Neutrophil (primary cell): ENCODE results near the gene ITPRIPL2.

Source experiments
- H3K27ac ChIP-seq: fragments of 200-600 bp; sonication (generic); 2 replicates; pipeline ENCODE4 v1.5.1; 2016; ENCODE audit warnings: mild to moderate bottlenecking, moderate library complexity
- H3K27me3 ChIP-seq: fragments of 200-600 bp; sonication (generic); 2 replicates; pipeline ENCODE4 v1.6.0; 2016; ENCODE audit warnings: mild to moderate bottlenecking
- H3K36me3 ChIP-seq: fragments of 200-600 bp; sonication (generic); 2 replicates; pipeline ENCODE4 v1.5.1; 2017
- H3K4me1 ChIP-seq, 2 experiments: fragments of 200-600 bp in 1 of 2; sonication (generic) in 1 of 2; 1 replicate in 1 of 2; 2 replicates in 1 of 2; pipeline versions ENCODE4 v1.5.1 to v1.6.1; 2013 to 2016; ENCODE audit warnings: low read depth in 1 of 2, low read length in 1 of 2, mild to moderate bottlenecking in 1 of 2, moderate library complexity in 1 of 2; ENCODE audit not compliant: control insufficient read depth in 1 of 2, insufficient read depth in 1 of 2
- H3K4me3 ChIP-seq, 2 experiments: fragments of 200-600 bp in 1 of 2; sonication (generic) in 1 of 2; 1 replicate in 1 of 2; 2 replicates in 1 of 2; pipeline ENCODE4 v1.5.1; 2013 to 2016; ENCODE audit warnings: low read depth in 1 of 2, low read length in 1 of 2, mild to moderate bottlenecking in 1 of 2, moderate library complexity in 1 of 2
- H3K9me3 ChIP-seq: fragments of 200-600 bp; sonication (generic); 2 replicates; pipeline ENCODE4 v1.5.1; 2016
- TF ChIP-seq, protein P1 (sequence below): fragments of 200-600 bp; sonication (generic); IDR thresholded peaks from 2 replicates; pipeline ENCODE4 v1.5.1; 2016; ENCODE audit warnings: antibody characterized with exemption

ITPRIPL2 gene

DNA sequence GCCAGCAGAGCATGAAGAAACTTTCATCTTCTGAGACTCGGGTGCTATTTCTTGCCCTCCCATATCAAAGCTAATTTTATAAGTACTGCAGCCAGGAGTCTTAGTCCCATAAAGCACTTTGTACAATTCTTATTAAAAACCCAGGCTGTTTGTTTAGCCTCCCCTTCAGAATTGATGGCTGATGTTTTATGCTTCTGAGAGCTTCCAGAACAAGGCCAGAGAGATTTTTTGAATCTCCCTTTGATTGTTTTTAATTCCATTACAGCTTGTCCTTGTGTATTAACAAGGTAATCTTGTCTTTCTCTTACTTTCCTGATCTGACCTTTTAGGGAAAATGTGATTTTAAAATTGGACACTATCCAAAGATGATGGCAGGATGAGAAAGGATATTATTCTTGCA, 30.1 kb upstream of the ITPRIPL2 start:
- TF ChIP-seq, protein P1, sequence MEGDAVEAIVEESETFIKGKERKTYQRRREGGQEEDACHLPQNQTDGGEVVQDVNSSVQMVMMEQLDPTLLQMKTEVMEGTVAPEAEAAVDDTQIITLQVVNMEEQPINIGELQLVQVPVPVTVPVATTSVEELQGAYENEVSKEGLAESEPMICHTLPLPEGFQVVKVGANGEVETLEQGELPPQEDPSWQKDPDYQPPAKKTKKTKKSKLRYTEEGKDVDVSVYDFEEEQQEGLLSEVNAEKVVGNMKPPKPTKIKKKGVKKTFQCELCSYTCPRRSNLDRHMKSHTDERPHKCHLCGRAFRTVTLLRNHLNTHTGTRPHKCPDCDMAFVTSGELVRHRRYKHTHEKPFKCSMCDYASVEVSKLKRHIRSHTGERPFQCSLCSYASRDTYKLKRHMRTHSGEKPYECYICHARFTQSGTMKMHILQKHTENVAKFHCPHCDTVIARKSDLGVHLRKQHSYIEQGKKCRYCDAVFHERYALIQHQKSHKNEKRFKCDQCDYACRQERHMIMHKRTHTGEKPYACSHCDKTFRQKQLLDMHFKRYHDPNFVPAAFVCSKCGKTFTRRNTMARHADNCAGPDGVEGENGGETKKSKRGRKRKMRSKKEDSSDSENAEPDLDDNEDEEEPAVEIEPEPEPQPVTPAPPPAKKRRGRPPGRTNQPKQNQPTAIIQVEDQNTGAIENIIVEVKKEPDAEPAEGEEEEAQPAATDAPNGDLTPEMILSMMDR: no peak
- peaks cover 6% of the 10 kb centered on the region for H3K36me3 ChIP-seq
- no peaks in the 10 kb centered on the region for H3K9me3 ChIP-seq
- H3K27ac ChIP-seq: no peak overlapping the region
- peaks cover 8 to 13% of the 10 kb centered on the region in 2 experiments for H3K4me1 ChIP-seq
- peaks cover 29% of the 10 kb centered on the region for H3K27me3 ChIP-seq
- H3K4me3 ChIP-seq: no peak overlapping the region

DNA sequence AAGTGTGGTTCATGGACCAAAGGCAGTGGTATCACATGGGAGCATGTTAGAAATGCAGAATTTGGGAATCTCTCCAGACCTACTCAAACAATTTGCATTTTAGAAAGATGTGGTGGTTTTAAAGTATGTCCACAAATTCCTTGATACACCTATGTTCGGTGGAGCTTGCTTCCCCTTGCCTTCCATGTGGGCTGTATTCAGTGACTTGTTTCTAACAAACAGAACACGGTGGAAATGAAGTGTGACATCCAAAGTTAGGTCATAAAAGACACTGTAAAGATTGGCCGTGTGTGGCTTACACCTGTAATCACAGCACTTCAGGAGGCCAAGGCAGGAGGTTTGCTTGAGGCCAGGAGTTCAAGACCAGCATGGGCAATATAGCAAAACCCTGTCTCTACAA, 29.6 kb upstream of the ITPRIPL2 start:
- no peaks in the 10 kb centered on the region for H3K9me3 ChIP-seq
- H3K36me3 ChIP-seq: peaks cover 1% of the 10 kb centered on the region
- TF ChIP-seq, protein P1: no peak
- H3K27me3 ChIP-seq: peaks cover 29% of the 10 kb centered on the region
- no peak overlapping the region for H3K4me3 ChIP-seq
- H3K27ac ChIP-seq: no peak overlapping the region
- peaks cover 8 to 13% of the 10 kb centered on the region in 2 experiments for H3K4me1 ChIP-seq

DNA sequence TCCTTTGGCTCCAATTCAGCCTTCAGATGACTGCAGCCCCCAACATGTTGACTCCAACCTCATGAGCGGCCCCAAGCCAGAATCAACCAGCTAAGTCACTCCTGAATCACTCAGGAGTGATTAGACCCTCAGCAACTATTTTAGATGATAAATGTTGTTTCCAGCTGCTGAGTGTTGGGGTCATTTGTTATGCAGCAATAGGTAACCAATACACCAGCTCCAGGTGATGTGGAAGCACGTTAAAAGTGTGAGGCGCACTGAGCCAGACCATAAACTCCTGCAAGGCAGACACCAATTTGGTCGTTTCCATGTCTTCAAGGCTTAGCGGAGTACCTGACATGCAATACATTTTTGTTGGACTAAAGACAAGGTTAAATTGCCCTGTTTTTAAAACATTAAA, 28.9 kb upstream of the ITPRIPL2 start:
- Histone ChIP-seq H3K9me3 (no peaks in the 10 kb centered on the region), H3K27me3 (peaks cover 29% of the 10 kb centered on the region), H3K4me1 (peaks cover 8 to 13% of the 10 kb centered on the region in 2 experiments), H3K27ac (no peak overlapping the region), H3K4me3 (no peak overlapping the region), H3K36me3 (no peaks in the 10 kb centered on the region)
- TF ChIP-seq, protein P1: no peak

DNA sequence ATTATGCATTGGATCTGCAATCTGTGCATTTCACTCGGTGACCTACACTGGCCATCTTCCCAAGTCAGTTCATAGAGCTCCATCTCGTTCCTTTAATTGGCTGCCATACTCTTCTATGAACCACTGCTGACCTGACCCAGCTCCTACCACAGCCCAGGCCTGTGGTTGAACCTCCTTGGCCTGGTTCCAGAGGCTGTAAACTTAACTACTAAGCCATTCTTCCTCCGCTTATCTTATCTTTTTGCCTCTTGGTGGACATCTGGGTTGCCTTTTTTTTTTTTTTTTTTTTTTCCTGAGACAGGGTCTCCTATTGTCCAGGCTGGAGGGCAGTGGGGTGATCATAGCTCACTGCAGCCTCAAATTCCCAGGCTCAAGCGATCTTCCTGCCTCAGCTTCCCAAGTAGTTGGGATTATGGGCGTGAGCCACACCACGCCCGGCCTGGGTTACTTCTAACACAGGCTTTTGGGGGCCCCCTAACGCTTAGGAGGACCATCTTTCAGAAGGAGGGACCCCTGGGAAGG, 28.0 kb upstream of the ITPRIPL2 start:
- H3K4me1 ChIP-seq: peaks cover 8 to 13% of the 10 kb centered on the region in 2 experiments
- H3K27ac ChIP-seq: no peak overlapping the region
- TF ChIP-seq, protein P1: no peak
- H3K27me3 ChIP-seq: peaks cover 29% of the 10 kb centered on the region
- no peaks in the 10 kb centered on the region for H3K9me3 ChIP-seq
- H3K4me3 ChIP-seq: no peak overlapping the region
- H3K36me3 ChIP-seq: no peaks in the 10 kb centered on the region

DNA sequence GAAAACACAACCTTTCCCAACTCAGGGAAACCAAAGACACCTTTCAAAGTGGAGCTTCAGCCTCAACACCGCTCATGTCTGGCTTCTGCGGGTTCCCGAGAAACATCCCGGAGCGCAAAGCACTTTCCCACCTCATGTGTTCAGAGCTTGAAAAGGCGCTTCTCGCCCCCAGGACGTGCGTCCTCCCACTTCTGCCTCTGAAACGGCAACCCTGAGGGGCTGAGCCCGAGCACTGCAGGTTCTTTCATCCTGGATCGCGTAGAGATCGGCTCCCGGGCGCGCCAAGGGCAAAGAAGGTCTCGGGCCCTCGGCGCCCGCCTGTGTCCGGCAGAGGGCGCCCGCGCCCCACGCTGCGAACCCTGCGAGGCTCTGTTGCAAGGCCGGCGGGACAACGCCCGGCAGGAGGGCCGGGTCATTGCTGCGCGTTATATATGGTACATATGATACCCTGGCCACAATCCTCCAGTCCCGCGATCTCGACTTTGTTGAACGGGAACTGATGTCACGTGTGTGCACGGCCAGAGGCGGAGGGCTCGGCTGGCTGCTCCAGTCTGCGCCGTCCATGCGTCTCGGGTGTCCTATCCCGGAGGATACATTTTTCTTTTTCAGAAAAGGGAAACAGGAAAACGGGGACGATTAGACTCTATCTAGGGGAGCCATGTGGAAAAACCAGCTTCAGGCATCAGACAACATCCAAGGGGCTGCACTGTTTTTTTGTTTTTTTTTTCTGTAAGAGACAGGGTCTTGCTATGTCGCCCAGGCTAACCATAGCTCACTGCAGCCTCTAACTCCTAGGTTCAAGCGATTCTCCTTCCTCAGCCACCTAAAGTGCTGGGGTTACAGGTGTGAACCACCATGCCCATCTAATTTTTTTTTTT, 27.2 kb upstream of the ITPRIPL2 start:
- Histone ChIP-seq H3K36me3 (no peaks in the 10 kb centered on the region), H3K4me1 (peaks cover 8 to 13% of the 10 kb centered on the region in 2 experiments), H3K9me3 (no peaks in the 10 kb centered on the region), H3K4me3 (peak overlapping the region; percentile 40 to 55), H3K27me3 (peaks cover 29% of the 10 kb centered on the region), H3K27ac (no peak overlapping the region)
- TF ChIP-seq, protein P1: peak; percentile 91
